Stimulated activated CD8-positive, alpha-beta memory T cell treated with anti-CD3 and anti-CD28 coated beads, Interleukin-12 subunit alpha, Interleukin-12 subunit beta, amount 100 ng/mL, for 1 hour (primary cell): ENCODE measurements around the gene PLXNA3.

Experiments used
- DNase-seq: peaks from one replicate; pipeline ENCODE4 v3.0.0-alpha.2; 2020; ENCODE audit warnings: low read depth

PLXNA3 gene

DNA sequence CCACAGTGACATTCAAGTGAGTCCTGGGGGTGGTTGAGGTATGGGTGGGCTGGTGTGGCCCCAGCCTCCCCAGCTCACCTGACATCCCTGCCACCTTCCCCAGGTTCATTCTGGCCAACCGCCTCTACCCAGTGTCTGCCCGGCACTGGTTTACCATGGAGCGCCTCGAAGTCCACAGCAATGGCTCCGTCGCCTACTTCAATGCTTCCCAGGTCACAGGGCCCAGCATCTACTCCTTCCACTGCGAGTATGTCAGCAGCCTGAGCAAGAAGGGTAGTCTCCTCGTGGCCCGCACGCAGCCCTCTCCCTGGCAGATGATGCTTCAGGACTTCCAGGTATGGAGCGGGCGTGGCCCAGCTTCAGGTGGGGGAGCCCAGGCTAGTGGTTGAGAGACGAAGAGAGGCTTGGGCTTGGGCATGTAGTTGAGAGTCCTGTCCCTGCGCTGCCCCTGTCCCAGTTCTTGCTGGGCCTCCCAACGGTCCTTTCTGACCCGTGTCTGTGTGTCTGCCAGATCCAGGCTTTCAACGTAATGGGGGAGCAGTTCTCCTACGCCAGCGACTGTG lies 22.8 kb upstream of the PLXNA3 start:
- no peak for DNase-seq

DNA sequence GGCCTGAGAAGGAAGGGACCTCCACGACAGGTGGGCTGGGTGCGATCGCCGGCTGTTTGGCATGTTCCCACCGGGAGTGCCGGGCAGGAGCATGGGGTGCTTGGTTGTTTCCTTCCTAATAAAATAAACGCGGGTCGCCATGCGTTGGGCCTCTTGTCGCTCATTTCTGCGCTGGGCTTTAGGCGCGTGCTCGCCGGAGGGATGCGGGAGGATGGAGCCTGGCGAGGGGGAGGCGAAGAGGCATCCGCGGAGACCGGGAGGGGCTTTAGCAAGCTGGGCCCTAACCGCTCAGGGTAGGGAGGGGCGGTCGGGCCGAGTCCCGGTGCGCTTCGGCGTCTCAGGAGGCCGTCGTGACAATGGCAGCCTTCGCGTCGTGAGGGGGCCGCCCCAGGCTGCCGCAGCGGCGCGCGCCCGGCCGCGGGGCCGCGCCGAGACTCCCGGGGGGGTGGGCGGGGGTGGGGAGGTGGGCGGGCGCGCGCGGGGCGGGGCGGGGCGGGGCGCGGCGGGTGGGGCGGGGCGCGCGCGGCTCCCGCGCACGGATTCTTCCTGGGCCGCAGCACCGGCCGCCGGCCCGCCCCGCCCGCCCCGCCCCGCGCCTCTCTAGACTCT lies 21.6 kb upstream of the PLXNA3 start:
- DNase-seq = peak; percentile 23

DNA sequence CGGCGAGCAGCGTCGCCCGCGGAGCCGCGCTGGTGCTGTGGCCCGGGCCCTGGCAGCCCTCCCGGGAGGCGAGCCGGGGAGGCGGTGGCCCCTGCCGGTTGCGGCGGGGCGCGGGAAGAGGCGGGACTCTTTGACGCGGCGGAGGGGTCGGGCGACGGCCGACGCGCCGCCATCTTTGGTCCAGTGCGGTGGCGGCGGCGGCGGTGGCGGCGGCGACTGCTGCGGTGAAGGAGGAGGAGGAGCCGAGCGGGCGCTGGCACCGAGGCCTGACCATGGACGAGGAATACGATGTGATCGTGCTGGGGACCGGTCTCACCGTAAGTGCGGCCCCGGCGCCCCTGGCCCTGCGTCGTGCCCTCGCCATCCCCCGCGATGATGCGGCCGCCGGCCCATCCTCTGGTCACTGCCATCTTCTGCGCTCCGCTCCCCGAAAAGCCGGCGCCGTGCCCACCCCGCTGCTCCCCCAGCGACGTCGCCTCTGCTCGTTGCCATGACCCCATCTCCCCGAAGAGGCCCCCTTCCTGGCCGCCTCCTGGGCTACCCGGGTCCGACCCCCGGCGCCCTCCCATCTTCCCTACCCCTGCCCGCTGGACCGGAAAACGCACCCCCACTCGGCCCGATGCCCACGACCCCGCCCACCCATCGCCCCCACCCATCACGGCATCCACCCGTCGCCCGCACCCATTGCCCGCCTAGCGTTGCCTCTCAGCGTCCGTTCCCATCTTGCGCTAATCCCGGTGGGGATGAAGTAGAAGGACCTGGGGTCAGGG lies 20.9 kb upstream of the PLXNA3 start, which contains the start of gene GDI1:
TSS of gene GDI1 (plus strand) at position 172 of the 770 bp plus-strand sequence. CDS start at position 273, 101 bp downstream.
- peak; percentile 26 for DNase-seq

DNA sequence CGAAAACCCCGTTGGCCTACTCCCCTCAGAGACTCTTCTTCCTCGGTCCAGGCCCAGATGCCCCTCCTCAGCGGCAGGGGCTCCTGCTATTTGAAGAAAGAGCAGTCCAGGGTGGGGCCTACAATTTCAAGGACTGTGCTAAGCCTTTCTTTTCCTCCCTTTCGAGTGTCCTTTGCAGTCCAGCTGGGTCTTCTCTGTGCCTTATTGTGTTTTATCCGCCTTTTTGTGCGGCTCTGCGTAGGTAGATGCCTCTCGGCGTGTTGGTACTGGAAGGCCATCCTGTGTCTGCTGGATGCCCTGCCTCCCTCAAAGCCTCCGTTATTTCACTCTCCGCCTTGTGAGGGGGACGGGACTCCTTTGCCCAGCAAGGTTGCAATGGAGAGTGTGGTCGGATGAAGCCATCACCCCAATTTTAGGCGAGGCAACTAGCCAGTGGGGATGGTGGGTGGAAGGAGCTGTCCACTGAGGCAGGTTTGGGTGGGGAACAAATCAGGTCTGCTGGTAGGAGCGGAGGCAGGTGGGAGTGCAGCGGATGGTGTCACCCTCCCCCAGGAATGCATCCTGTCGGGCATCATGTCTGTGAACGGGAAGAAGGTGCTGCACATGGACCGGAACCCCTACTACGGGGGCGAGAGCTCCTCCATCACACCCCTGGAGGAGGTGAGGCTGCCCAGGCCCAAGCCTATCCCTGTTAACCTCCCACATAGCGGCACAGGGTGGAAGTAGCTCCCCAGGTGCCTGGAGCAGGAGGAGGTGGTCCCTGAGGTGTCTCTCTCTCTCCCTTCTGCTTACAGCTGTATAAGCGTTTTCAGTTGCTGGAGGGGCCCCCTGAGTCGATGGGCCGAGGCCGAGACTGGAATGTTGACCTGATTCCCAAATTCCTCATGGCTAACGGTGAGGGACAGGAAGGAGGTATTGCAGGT lies 19.8 kb upstream of the PLXNA3 start:
- no peak for DNase-seq

DNA sequence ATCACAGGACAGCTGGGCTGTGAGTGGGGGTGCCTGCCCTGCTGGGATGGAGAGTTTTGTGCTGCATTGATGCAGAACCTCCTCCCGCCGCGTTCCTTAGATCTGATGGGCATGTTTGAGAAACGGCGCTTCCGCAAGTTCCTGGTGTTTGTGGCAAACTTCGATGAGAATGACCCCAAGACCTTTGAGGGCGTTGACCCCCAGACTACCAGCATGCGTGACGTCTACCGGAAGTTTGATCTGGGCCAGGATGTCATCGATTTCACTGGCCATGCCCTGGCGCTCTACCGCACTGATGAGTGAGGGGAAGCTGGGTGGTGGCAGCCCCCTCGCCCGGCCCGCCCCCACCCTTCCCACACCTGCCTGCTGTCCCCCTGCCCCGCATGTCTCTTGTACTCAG lies 18.2 kb upstream of the PLXNA3 start:
- DNase-seq = no peak

DNA sequence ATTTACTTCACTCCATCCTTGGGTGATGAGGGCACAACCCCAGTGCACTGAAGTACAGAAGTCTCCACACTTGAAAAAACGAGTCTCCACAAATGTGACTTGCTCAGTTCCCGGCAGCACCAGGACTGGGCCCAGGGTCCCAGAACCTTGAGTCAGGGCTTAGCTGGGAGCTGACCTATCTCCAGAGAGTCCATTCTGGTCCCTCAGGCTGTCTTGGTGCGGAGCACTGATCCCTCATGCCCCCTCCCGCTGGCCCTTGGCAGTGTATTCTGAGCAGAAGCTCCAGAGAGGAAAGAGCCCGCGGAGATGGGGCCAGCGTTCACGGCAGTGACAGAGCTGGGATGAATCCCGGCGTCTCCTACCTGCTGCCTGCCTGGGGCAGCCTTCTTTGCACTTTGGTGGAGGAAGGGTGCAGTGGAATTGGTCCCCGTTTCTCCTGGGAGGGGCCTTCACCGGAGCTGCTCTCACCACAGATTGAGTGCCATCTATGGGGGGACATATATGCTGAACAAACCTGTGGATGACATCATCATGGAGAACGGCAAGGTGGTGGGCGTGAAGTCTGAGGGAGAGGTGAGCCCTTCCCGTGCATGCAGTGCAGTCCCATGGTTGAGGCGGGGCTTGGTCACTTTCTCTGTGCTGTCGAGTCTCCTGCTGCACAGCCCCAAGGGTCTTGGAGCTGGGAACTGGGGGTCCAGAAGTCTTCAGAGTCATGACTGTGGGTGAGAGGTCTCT lies 17.3 kb upstream of the PLXNA3 start:
- DNase-seq = no peak

DNA sequence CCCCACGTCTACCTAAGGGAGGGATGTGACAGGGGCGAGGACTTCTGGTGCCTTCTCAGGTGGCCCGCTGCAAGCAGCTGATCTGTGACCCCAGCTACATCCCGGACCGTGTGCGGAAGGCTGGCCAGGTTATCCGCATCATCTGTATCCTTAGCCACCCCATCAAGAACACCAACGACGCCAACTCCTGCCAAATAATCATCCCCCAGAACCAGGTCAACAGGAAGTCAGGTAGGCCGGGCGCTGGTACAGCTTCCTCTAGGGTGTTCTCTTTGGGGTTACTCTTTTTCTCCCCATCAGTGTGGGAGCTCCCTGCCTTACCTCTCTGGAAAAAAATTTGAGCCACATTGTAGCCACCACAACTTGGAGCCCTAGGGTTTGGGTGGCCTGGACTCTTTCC lies 16.5 kb upstream of the PLXNA3 start:
- no peak for DNase-seq

DNA sequence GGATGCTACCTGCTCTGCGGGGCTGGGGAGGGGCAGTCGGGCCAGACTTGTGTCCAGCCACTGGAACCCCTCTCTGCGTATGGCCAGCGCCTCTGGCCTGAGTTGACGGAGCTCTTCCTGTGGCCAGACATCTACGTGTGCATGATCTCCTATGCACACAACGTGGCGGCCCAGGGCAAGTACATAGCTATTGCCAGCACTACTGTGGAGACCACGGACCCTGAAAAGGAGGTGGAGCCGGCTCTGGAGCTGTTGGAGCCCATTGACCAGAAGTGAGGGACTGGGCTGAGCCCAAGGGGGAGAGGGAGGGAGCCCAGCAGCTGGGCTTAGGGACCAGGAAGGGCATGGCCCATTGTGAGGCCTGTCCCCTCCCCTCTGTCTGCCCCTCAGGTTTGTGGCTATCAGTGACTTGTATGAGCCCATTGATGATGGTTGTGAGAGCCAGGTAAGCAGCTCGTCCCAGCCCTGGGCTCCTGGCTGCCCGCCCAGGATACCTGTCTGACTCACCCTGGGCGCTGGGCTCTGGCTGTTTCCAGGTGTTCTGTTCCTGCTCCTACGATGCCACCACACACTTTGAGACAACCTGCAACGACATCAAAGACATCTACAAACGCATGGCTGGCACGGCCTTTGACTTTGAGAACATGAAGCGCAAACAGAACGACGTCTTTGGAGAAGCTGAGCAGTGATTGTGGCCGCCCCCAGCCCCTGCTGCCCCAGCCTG lies 15.9 kb upstream of the PLXNA3 start:
- DNase-seq = no peak

DNA sequence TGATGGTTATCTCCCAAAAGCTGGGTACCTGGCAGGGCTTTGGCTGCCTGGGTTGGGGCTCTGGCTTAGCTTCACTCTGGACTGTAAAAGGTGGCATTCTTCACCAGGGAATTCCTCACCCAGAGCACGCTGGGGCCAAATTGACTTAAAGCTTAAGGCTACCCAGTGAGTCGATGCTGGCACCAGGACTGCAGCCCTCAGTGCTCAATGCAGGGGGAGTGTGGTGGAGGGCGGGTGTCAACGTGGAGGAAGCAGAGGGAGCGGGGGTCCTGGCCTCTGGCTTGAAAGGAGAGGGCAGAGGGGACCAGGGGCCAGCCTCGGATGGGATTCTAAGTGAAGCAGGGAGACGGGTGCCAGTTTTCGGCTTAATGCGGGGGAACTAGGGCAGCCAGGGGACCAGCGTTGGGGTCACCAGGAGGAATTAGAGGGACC lies 14.6 kb upstream of the PLXNA3 start:
- DNase-seq = no peak

DNA sequence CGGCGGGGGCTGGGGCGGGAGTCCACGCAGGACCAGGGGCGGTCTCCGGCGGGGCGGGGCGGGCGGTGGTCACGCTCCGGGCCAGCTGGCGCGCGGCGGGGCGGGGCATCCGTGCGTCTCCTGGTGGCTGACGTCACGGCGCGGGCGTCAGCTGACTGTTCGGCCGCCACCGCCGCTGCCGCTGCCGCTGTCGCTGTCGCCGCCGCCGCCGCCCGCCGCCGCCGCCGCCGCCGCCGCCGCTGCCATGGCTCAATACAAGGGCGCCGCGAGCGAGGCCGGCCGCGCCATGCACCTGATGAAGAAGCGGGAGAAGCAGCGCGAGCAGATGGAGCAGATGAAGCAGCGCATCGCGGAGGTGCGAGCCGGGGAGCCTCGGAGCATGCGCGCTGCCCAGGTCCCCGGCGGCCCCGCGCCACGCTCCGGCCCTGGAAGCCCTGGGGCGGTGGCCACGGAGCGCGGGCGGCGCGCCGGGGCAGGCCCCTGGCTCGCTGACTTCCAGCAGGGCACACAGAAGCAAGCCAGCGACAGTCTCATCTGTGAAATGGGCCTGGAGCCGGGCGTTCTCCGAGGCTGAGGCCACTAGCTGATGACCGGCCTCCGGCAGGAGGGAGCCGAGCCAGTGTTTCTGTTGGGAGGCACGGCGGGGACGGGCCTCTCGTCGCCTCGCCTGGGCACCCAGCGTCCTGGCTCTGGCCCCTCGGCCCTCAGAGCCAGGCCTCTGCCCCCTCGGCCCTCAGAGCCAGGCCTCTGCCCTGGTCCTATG lies 13.9 kb upstream of the PLXNA3 start, which contains the start of gene FAM50A:
TSS of gene FAM50A (plus strand) at position 150 of the 763 bp plus-strand sequence. CDS start at position 245, 95 bp downstream.
- DNase-seq = peak; percentile 33

DNA sequence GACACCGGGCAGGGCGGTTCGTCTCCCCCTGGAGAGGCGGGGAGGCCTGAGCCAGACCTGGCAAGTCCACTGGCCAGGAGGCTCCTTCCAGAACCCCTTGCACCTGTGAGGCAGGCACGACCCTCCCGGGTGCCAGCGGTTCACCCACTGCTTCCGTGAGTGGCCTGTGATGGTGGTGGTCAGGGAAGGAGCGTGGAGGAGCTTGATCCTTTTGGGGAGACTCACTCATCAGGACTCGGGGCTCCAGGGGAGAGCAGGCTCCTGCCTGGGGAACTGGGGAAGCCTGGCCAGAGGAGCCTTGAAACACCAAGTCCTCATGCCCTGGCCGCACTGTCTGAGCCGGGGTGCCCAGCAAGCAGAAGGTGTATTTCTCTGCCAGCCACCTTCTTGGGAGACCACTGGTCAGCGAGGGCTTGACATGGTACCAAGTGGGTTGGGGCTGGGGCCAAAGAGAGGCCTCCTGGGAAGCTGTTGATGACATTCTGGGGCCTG lies 13.3 kb upstream of the PLXNA3 start:
- no peak for DNase-seq

DNA sequence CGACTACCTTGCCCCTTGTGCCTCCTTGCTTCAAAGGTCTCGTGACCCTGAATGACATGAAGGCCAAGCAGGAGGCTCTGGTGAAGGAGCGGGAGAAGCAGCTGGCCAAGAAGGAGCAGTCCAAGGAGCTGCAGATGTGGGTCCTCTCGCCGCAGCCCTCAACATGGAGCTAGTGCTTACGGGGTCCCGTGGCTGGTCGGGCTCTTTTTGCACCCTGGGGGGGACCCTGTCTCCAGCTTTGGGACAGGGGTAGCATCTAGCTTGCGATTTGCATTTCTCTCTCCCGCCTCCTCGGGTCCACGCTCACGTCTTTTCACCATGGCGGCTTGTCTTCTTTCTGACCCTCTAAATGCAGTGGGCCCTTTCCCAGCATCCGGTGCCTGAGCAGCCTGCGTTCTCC lies 12.3 kb upstream of the PLXNA3 start:
- DNase-seq = no peak

DNA sequence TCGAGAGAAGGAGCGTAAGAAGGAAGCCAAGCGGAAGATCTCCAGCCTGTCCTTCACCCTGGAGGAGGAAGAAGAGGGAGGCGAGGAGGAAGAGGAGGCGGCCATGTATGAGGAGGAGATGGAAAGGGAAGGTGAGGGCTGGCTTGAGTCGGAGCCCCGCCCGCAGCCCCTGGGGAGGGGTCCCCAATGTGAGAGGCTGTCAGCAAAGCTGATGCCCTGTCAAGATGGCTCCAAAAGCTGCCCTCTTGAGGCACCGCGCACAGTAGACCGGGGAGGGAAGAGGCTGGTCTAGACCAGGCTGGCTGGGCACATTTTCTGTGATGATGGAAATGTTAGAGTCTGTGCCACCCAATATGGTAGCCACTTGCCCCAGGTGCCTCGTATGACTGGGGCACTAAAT lies 11.7 kb upstream of the PLXNA3 start:
- DNase-seq = no peak

DNA sequence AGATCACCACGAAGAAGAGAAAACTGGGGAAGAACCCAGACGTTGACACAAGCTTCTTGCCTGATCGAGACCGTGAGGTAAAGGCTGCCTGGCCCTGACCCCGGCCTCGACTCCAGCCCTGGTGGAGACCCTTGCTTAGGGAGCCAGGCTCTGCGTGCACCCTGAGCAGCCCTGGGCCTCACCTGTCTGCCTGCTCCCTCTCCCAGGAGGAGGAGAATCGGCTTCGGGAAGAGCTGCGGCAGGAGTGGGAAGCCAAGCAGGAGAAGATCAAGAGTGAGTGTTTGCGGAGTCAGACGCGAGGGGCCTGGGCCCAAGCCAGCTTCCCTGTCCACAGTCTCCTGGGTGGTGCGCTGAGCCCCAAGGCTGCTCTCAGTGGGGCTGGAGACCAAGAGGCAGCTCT lies 9.6 kb upstream of the PLXNA3 start:
- DNase-seq = no peak

DNA sequence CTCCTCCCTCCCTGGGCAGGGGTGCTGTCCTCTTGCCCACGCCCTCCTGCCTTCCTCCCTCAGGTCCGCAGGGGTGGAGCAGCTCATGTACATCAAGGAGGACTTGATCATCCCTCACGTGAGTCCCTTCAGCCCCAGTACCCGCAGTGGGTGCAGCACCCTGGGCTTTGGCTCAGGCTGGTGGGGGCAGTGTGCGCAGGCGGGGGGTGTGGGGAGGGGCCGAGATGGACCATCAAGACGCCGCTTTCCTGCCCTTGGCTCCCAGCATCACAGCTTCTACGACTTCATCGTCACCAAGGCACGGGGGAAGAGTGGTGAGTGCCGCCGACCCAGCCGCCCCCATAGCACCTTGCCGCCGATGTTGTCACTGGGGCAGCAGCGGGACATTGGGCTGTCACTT lies 8.5 kb upstream of the PLXNA3 start:
- DNase-seq = no peak

DNA sequence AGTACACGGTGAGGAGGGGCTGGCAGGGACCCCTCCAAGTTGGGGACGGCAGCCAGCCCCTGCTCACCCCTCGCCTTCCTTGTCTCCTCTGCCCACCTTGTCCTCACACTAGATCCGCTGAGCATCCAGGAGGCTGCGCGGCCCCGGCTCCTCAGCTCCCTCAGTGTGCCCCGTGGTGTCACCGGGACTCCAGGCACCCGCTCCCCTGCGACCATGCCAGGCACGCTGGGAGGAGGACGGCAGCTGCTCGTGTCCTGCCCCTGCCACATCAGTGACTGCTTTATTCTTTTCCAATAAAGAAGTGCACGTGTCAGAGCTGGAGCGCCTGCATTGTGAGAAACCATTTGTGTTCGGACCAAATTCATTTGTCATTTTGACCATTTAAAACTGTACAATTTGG lies 7.8 kb upstream of the PLXNA3 start:
- no peak for DNase-seq

DNA sequence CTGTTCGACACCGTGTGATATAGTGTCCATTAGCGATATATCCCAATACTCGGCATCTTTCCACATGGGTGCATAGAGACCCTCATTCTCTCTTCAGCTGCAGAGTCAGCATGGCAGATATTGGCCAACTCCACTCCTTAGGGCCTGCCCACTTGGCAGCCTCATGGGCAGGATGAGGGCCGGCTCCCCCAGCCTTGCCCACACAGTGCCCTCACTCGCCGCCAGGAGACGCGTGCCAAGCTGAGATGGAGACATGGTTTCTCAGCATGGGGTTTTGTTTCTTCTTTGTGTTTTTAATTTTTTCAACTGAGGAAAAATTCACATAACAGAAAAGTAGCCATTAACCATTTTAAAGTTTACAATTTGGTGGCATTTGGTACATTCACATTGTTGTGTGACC lies 5.3 kb upstream of the PLXNA3 start:
- DNase-seq = no peak

DNA sequence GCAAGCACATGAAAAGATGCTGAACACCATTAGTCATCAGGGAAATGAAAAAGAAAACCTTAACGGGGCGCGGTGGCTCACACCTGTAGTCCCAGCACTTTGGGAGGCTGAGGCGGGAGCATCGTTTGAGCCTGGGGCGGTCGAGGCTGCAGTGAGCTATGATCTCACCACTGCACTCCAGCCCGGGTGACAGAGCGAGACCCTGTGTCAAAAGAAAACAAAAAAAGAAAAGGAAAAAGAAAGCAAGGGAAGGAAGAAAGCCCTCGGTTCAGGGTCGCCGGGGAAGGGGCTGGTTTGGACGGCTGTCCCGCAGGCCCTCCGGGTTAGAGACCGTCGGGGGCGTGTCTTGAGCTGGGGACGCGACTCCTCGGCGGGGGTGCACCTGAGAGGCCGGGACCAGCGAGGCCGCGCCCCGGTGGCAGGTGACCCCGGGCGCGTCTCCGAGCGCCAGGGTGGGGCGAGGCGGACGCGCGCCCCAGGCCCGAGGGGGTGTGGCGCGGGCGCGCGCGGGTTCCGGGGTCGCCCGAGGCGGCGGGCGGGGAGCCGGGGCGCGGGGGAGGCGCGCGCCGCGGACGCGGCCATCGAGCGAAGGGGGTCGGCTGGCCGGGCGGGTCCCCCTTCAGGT lies 478 bp upstream of the PLXNA3 start:
- peak; percentile 28 for DNase-seq
